H1 (cell line): ENCODE results near the gene RAB3GAP1. TPM values are rescaled to one million over a fixed set of nuclear protein-coding genes. Genes with fewer than 3 reads are reported as not detected.
A peak's percentile ranks its signal among the peaks of the same experiment; 100 is the strongest.

Experiments
- CTCF ChIA-PET: fragments of 300-600 bp; sonication (Branson Sonifier 250); formaldehyde crosslinking; loops from one replicate; lab custom pipeline; 2021; ENCODE audit not compliant: partially characterized antibody; lab: Charles Lee
- POLR2A ChIA-PET: fragments of 300-600 bp; sonication (Branson Sonifier 250); formaldehyde crosslinking; loops from one replicate; lab custom pipeline; 2021; ENCODE audit warnings: inconsistent platforms; ENCODE audit not compliant: partially characterized antibody; lab: Charles Lee
- DNase-seq, 2 experiments: peaks; one replicate each; pipeline versions ENCODE4 v3.0.0 to v3.0.0-alpha.2; 2010 to 2022; ENCODE audit warnings: low spot score in 2 of 2, low read depth in 1 of 2, mixed read lengths in 1 of 2
- FAIRE-seq: peaks from 2 replicates; lab custom pipeline; 2011; peaks lifted over from hg19 to GRCh38; lab: Jason Lieb, UNC
- H2AFZ ChIP-seq: 2 replicates; pipeline ENCODE4 v1.8.1; 2012; ENCODE audit warnings: low read length, inconsistent platforms
- H2AK5ac ChIP-seq: 2 replicates; pipeline ENCODE4 v1.6.1; 2013; ENCODE audit warnings: low read depth, low read length
- H2BK120ac ChIP-seq: replicated peaks from 2 replicates; pipeline ENCODE3; 2013; ENCODE audit warnings: low read depth, low read length, inconsistent platforms
- H2BK12ac ChIP-seq: 2 replicates; pipeline ENCODE4 v1.6.1; 2013; ENCODE audit warnings: low read depth, low read length
- H2BK15ac ChIP-seq: 2 replicates; pipeline ENCODE4 v1.6.1; 2013; ENCODE audit warnings: low read length
- H2BK20ac ChIP-seq: 2 replicates; pipeline ENCODE4 v1.6.1; 2013; ENCODE audit warnings: low read length
- H2BK5ac ChIP-seq: 2 replicates; pipeline ENCODE4 v1.6.1; 2013; ENCODE audit warnings: low read depth, low read length
- H3K14ac ChIP-seq: 2 replicates; pipeline ENCODE4 v1.6.1; 2013; ENCODE audit warnings: inconsistent platforms; ENCODE audit not compliant: insufficient read length
- H3K18ac ChIP-seq: 2 replicates; pipeline ENCODE4 v1.6.1; 2013; ENCODE audit warnings: low read length; ENCODE audit errors: extremely low read depth
- H3K23ac ChIP-seq: 2 replicates; pipeline ENCODE4 v1.6.1; 2013; ENCODE audit warnings: inconsistent platforms; ENCODE audit not compliant: insufficient read length
- H3K23me2 ChIP-seq: 2 replicates; pipeline ENCODE4 v1.6.1; 2013; ENCODE audit warnings: low read depth, low read length
- H3K27ac ChIP-seq: 2 replicates; pipeline ENCODE4 v1.6.1; 2011; ENCODE audit warnings: low read depth, low read length, inconsistent platforms
- H3K27me3 ChIP-seq, 4 experiments: replicated peaks in 1 of 4; 1 replicate in 1 of 4; 2 replicates in 3 of 4; pipeline versions ENCODE4 v1.6.1 to v1.8.1; 2011 to 2013; ENCODE audit warnings: low read length in 3 of 4, mild to moderate bottlenecking in 3 of 4, inconsistent platforms in 2 of 4, mixed read lengths in 2 of 4, moderate library complexity in 1 of 4; ENCODE audit not compliant: control insufficient read depth in 3 of 4, insufficient read depth in 3 of 4; ENCODE audit errors: extremely low read depth in 1 of 4
- H3K36me3 ChIP-seq, 4 experiments: 2 replicates each; pipeline versions ENCODE4 v1.6.1 to v1.8.1; 2011 to 2013; ENCODE audit warnings: mild to moderate bottlenecking in 4 of 4, low read length in 3 of 4, moderate library complexity in 2 of 4, control low read depth in 1 of 4, inconsistent platforms in 1 of 4; ENCODE audit not compliant: insufficient read depth in 4 of 4, control insufficient read depth in 2 of 4
- H3K4ac ChIP-seq: replicated peaks from 2 replicates; pipeline ENCODE3; 2013; ENCODE audit warnings: low read length, low read depth, mixed read lengths, inconsistent platforms; ENCODE audit not compliant: insufficient read length
- H3K4me1 ChIP-seq, 4 experiments: replicated peaks in 1 of 4; 1 replicate in 1 of 4; 2 replicates in 3 of 4; pipeline versions ENCODE4 v1.6.1 to v1.8.1; 2011 to 2013; ENCODE audit warnings: low read length in 3 of 4, inconsistent platforms in 2 of 4, mixed read lengths in 1 of 4; ENCODE audit not compliant: insufficient read depth in 4 of 4, control insufficient read depth in 3 of 4
- H3K4me2 ChIP-seq, 2 experiments: 2 replicates each; pipeline versions ENCODE4 v1.6.1 to v1.8.1; 2011 to 2013; ENCODE audit warnings: low read depth in 2 of 2, low read length in 2 of 2, control low read depth in 1 of 2, inconsistent platforms in 1 of 2, mild to moderate bottlenecking in 1 of 2; ENCODE audit not compliant: insufficient read depth in 1 of 2
- H3K4me3 ChIP-seq, 4 experiments: fragments of 200-600, 300-600 bp in 1 of 4; sonication (generic), shearing (Covaris generic), sonication (Bioruptor Twin) in 1 of 4; 2 replicates each; pipeline versions ENCODE4 v1.5.1 to v1.8.1; 2011 to 2016; ENCODE audit warnings: low read length in 4 of 4, low read depth in 3 of 4, control low read depth in 2 of 4, inconsistent platforms in 2 of 4, mild to moderate bottlenecking in 2 of 4, mixed read lengths in 1 of 4, moderate library complexity in 1 of 4; ENCODE audit not compliant: insufficient read depth in 2 of 4; ENCODE audit errors: extremely low read depth in 1 of 4
- H3K56ac ChIP-seq: replicated peaks from 2 replicates; pipeline ENCODE3; 2013; ENCODE audit warnings: low read depth, mild to moderate bottlenecking, mixed read lengths, low read length, inconsistent platforms; ENCODE audit not compliant: insufficient read length
- H3K79me1 ChIP-seq: 2 replicates; pipeline ENCODE4 v1.6.1; 2013; ENCODE audit warnings: low read depth, low read length, control low read depth
- H3K79me2 ChIP-seq, 2 experiments: 2 replicates each; pipeline versions ENCODE4 v1.6.1 to v1.8.1; 2012 to 2013; ENCODE audit warnings: low read length in 2 of 2, mild to moderate bottlenecking in 2 of 2, inconsistent platforms in 1 of 2; ENCODE audit not compliant: insufficient read depth in 2 of 2, control insufficient read depth in 1 of 2
- H3K9ac ChIP-seq, 4 experiments: replicated peaks in 1 of 4; 1 replicate in 1 of 4; 2 replicates in 3 of 4; pipeline versions ENCODE4 v1.6.1 to v1.8.1; 2011 to 2013; ENCODE audit warnings: low read depth in 3 of 4, low read length in 3 of 4, control low read depth in 2 of 4, mild to moderate bottlenecking in 2 of 4, moderate library complexity in 2 of 4, inconsistent platforms in 1 of 4; ENCODE audit errors: extremely low read depth in 1 of 4
- H3K9me3 ChIP-seq, 2 experiments: 2 replicates each; pipeline versions ENCODE4 v1.6.1 to v1.8.1; 2012 to 2013; ENCODE audit warnings: mild to moderate bottlenecking in 2 of 2, moderate library complexity in 2 of 2, control low read depth in 1 of 2, inconsistent platforms in 1 of 2, low read depth in 1 of 2, low read length in 1 of 2, mixed read lengths in 1 of 2; ENCODE audit not compliant: insufficient read depth in 2 of 2
- H4K20me1 ChIP-seq, 2 experiments: replicated peaks in 1 of 2; 2 replicates each; pipeline versions ENCODE3 to v1.8.1; 2011 to 2013; ENCODE audit warnings: inconsistent platforms in 2 of 2, low read length in 2 of 2, mild to moderate bottlenecking in 1 of 2; ENCODE audit not compliant: insufficient read depth in 2 of 2, control insufficient read depth in 1 of 2
- H4K5ac ChIP-seq: 2 replicates; pipeline ENCODE4 v1.6.1; 2013; ENCODE audit warnings: low read length, low read depth, mixed read lengths, inconsistent platforms; ENCODE audit not compliant: insufficient read length
- H4K8ac ChIP-seq: 2 replicates; pipeline ENCODE4 v1.8.0; 2013; ENCODE audit warnings: mild to moderate bottlenecking, moderate library complexity, low read length, inconsistent platforms; ENCODE audit not compliant: insufficient read depth; ENCODE audit errors: extremely low read depth
- H4K91ac ChIP-seq: replicated peaks from 2 replicates; pipeline ENCODE3; 2013; ENCODE audit warnings: low read length, mixed read lengths, inconsistent platforms; ENCODE audit not compliant: insufficient read length
- CEBPB ChIP-seq: IDR thresholded peaks from 2 replicates; pipeline ENCODE4 v1.6.1; 2012; ENCODE audit warnings: low read depth, low read length
- CHD1 ChIP-seq: IDR thresholded peaks from 2 replicates; pipeline ENCODE4 v1.6.1; 2012; ENCODE audit warnings: low read depth, low read length, improper control_type of control experiment
- FOSL1 ChIP-seq: IDR thresholded peaks from 2 replicates; pipeline ENCODE4 v1.6.1; 2011; ENCODE audit warnings: mild to moderate bottlenecking, low read depth, low read length, moderate library complexity; ENCODE audit not compliant: insufficient read depth
- SAP30 ChIP-seq: fragments of 300-600 bp; sonication (generic); IDR thresholded peaks from 2 replicates; pipeline ENCODE4 v1.7.1; 2012; ENCODE audit warnings: low read length, moderate library complexity, mild to moderate bottlenecking, inconsistent platforms; ENCODE audit not compliant: insufficient read depth, insufficient replicate concordance
- TAF1 ChIP-seq: IDR thresholded peaks from 2 replicates; pipeline ENCODE4 v1.6.1; 2011; ENCODE audit warnings: mild to moderate bottlenecking, low read depth, low read length
- TBP ChIP-seq: IDR thresholded peaks from 2 replicates; pipeline ENCODE4 v1.6.1; 2011; ENCODE audit warnings: low read depth, low read length, improper control_type of control experiment
- polyA plus RNA-seq, 7 experiments: library from polyadenylated mRNA; depleted of rRNA in 3 of 7; stranded (reverse) in 5 of 7; unstranded in 2 of 7; fragments of >200 nt in 5 of 7; fragments of 200-250 nt in 2 of 7; gene quantifications; 1 replicate in 5 of 7; 2 replicates in 1 of 7; 4 replicates in 1 of 7; pipeline versions ENCODE4 v1.2.1 to v1.2.3, GENCODE V29; 2011 to 2013; ENCODE audit warnings: missing spikeins in 2 of 7, mixed read lengths in 2 of 7
- total RNA-seq: library from RNA; stranded (reverse); fragmentation: NEBNext Ultra II Directional; extraction: Animal tissue kit (Norgen Biotek cat#: 25700); gene quantifications from 2 replicates; pipeline ENCODE4 v1.2.1, GENCODE V29; 2021
- TF ChIP-seq, protein P1 (sequence below): IDR thresholded peaks from 2 replicates; pipeline ENCODE4 v1.6.1; 2012; ENCODE audit warnings: inconsistent platforms

RAB3GAP1 gene
- total and polyA plus RNA-seq, 2 of the 8 experiments (the other 6 are each of a cell fraction or from before 2014, with no cell fraction given), result 9.8 to 28.6 TPM

DNA sequence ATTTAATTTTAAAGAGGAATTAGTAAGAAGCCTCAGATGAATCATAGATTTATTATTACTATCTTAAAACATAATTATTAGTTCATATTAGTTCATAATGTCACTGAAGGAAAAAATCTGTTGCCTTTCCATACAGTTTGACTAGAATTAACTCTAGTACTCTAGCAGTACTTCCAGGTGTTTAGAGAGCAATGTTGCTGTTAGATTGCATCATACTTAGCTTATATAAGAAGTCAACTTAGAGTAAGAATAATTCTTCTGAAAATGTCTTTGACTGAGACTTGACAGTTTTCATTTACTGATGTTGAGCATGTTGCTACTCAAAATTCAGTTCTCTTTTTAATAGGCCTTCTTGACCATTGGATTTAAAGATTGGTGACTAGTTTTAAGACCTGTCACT lies 4.7 kb downstream of the RAB3GAP1 start:
- peaks cover 0 to 21% (median 3%) of the 10 kb centered on the region in 4 experiments; a peak in 4 of 8 replicates for H3K36me3 ChIP-seq
- H3K56ac ChIP-seq, result no peak overlapping the region
- ChIA-PET CTCF (interaction anchor here (3.7 kb wide), 1 partner anchor 14 kb away, joined by 14 read pairs; no protein-coding TSS in a partner anchor), POLR2A (interaction anchor here (1.1 to 1.6 kb wide), 4 partner anchors 9 to 474 kb away, joined by 3 read pairs; partner anchors contain the start of genes R3HDM1 and ZRANB3)
- H3K9ac ChIP-seq, result no peak overlapping the region
- DNase-seq (no peak), FAIRE-seq (no peak)
- H3K79me2 ChIP-seq, result peaks cover 4 to 71% of the 10 kb centered on the region in 2 experiments
- H3K23me2 ChIP-seq, result peaks cover 4% of the 10 kb centered on the region
- H4K5ac ChIP-seq, result no peak overlapping the region
- H2AFZ ChIP-seq, result no peak overlapping the region
- no peak overlapping the region for H3K27ac ChIP-seq
- H3K4me3 ChIP-seq, result no peak overlapping the region
- peaks cover 0 to 3% of the 10 kb centered on the region in 2 experiments for H4K20me1 ChIP-seq
- no peak overlapping the region for H3K14ac ChIP-seq
- no peak overlapping the region for H2AK5ac ChIP-seq
- H3K4ac ChIP-seq, result no peak overlapping the region
- H2BK120ac ChIP-seq, result no peak overlapping the region
- no peak overlapping the region for H3K18ac ChIP-seq
- TF ChIP-seq FOSL1, result no peak
- no peak for TF ChIP-seq CHD1
- TF ChIP-seq SAP30, result no peak
- TF ChIP-seq, protein P1, sequence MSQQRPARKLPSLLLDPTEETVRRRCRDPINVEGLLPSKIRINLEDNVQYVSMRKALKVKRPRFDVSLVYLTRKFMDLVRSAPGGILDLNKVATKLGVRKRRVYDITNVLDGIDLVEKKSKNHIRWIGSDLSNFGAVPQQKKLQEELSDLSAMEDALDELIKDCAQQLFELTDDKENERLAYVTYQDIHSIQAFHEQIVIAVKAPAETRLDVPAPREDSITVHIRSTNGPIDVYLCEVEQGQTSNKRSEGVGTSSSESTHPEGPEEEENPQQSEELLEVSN, result no peak
- no peak for TF ChIP-seq TAF1
- no peak for TF ChIP-seq TBP
- peak; percentile 90 for TF ChIP-seq CEBPB
- H3K9me3 ChIP-seq, result no peaks in the 10 kb centered on the region
- no peak overlapping the region for H4K91ac ChIP-seq
- no peak overlapping the region for H2BK12ac ChIP-seq
- no peak overlapping the region for H3K4me2 ChIP-seq
- no peak overlapping the region for H2BK5ac ChIP-seq
- no peak overlapping the region for H4K8ac ChIP-seq
- H3K27me3 ChIP-seq, result no peaks in the 10 kb centered on the region
- H3K23ac ChIP-seq, result no peak overlapping the region
- H2BK15ac ChIP-seq, result no peak overlapping the region
- H3K4me1 ChIP-seq, result peaks cover 0 to 6% (median 2%) of the 10 kb centered on the region in 4 experiments; a peak in 2 of 7 replicates
- no peak overlapping the region for H2BK20ac ChIP-seq
- H3K79me1 ChIP-seq, result no peaks in the 10 kb centered on the region; the same call in 1 of the 2 replicates
